HepG2 (cell line): ENCODE measurements around the gene GNA12. TPM values are rescaled to one million over a fixed set of nuclear protein-coding genes. Genes with fewer than 3 reads are reported as not detected.

Experiments used
- ATAC-seq: fragments of 200-7000 bp; cut with Tn5 transposase; 3 replicates; pipeline ENCODE4 v1.9.1; 2020; ENCODE audit warnings: mild to moderate bottlenecking, moderate library complexity
- BruUV-seq: library from RNA; stranded (reverse); fragments of 400-500 nt; replicated peaks from 2 replicates; lab custom pipeline; 2021; lab: Mats Ljungman, UMichigan
- CTCF ChIA-PET: fragments of 300-600 bp; formaldehyde crosslinking; extraction: SDS; loops from one replicate; lab custom pipeline; 2021; ENCODE audit warnings: low total read pairs, inconsistent platforms, low intra/inter-chr PET ratio; lab: Yijun Ruan, JAX
- POLR2A ChIA-PET: fragments of 350-600 bp; sonication (Branson Sonifier 250); formaldehyde crosslinking; loops from one replicate; lab custom pipeline; 2020; ENCODE audit warnings: antibody characterized with exemption, inconsistent platforms; lab: Yijun Ruan, JAX
- DNase-seq: peaks from one replicate; pipeline ENCODE4 v3.0.0-alpha.2; 2015; ENCODE audit warnings: low spot score
- FAIRE-seq: peaks from 3 replicates; lab custom pipeline; 2011; peaks lifted over from hg19 to GRCh38; lab: Jason Lieb, UNC
- H2AFZ ChIP-seq: one replicate; pipeline ENCODE4 v1.6.1; 2011; ENCODE audit warnings: low read length, inconsistent platforms
- H3K27ac ChIP-seq: fragments of 300-600 bp; 3 replicates; pipeline ENCODE4 v1.8.0; 2011; ENCODE audit warnings: mixed run types, mild to moderate bottlenecking, mixed read lengths, low read length, inconsistent platforms; ENCODE audit not compliant: insufficient read depth; ENCODE audit errors: extremely low read length
- H3K27me3 ChIP-seq, 2 experiments: fragments of 200-600 bp in 1 of 2; 2 replicates in 1 of 2; 3 replicates in 1 of 2; pipeline versions ENCODE4 v1.6.0 to v1.8.0; 2011; ENCODE audit warnings: low read length in 2 of 2, mild to moderate bottlenecking in 2 of 2, moderate library complexity in 2 of 2, inconsistent platforms in 1 of 2; ENCODE audit not compliant: insufficient read depth in 2 of 2, control insufficient read depth in 1 of 2
- H3K36me3 ChIP-seq, 2 experiments: fragments of 200-600 bp in 1 of 2; replicated peaks in 1 of 2; 2 replicates in 1 of 2; 3 replicates in 1 of 2; pipeline versions ENCODE4 v1.5.1 to v1.8.0; 2011; ENCODE audit warnings: low read length in 2 of 2, inconsistent platforms in 1 of 2; ENCODE audit not compliant: insufficient read depth in 2 of 2, control insufficient read depth in 1 of 2
- H3K4me1 ChIP-seq: 2 replicates; pipeline ENCODE4 v1.5.1; 2012; ENCODE audit warnings: low read length, inconsistent platforms; ENCODE audit not compliant: insufficient read depth
- H3K4me2 ChIP-seq: 2 replicates; pipeline ENCODE4 v1.6.0; 2011; ENCODE audit warnings: low read depth, low read length, inconsistent platforms
- H3K4me3 ChIP-seq, 3 experiments: fragments of 200-600 bp in 1 of 3; sonication (generic), shearing (Covaris generic) in 1 of 3; replicated peaks in 1 of 3; 2 replicates each; pipeline ENCODE4 v1.5.1; 2011 to 2016; ENCODE audit warnings: low read length in 3 of 3, inconsistent platforms in 2 of 3, low read depth in 2 of 3, mild to moderate bottlenecking in 2 of 3, control low read depth in 1 of 3, mixed read lengths in 1 of 3; ENCODE audit not compliant: insufficient read depth in 1 of 3
- H3K79me2 ChIP-seq: one replicate; pipeline ENCODE4 v1.6.1; 2011; ENCODE audit warnings: low read length, inconsistent platforms; ENCODE audit not compliant: insufficient read depth
- H3K9ac ChIP-seq: 2 replicates; pipeline ENCODE4 v1.6.0; 2011; ENCODE audit warnings: mild to moderate bottlenecking, low read depth, low read length, inconsistent platforms; ENCODE audit not compliant: insufficient read depth
- H3K9me3 ChIP-seq: 2 replicates; pipeline ENCODE4 v1.5.1; 2012; ENCODE audit warnings: mild to moderate bottlenecking, low read length
- H4K20me1 ChIP-seq: 2 replicates; pipeline ENCODE4 v1.6.0; 2011; ENCODE audit warnings: inconsistent platforms, mild to moderate bottlenecking, low read length, moderate library complexity; ENCODE audit not compliant: insufficient read depth
- EEA1 ChIP-seq: sonication (generic); formaldehyde crosslinking; IDR thresholded peaks from 2 replicates; pipeline ENCODE4 v1.5.1; 2020; ENCODE audit warnings: mild to moderate bottlenecking, missing genetic modification reagents, borderline replicate concordance
- HOXA3 ChIP-seq: sonication (generic); formaldehyde crosslinking; IDR thresholded peaks from 2 replicates; pipeline ENCODE4 v1.5.0; 2020; ENCODE audit warnings: missing genetic modification reagents
- MTA3 ChIP-seq: sonication (generic); formaldehyde crosslinking; IDR thresholded peaks from 2 replicates; pipeline ENCODE4 v1.4.0; 2020; ENCODE audit warnings: missing genetic modification reagents
- ZBTB20 ChIP-seq: sonication (generic); formaldehyde crosslinking; IDR thresholded peaks from 2 replicates; pipeline ENCODE4 v1.8.1; 2023; ENCODE audit warnings: missing genetic modification reagents, low read depth, mild to moderate bottlenecking, borderline replicate concordance
- ZFYVE20 ChIP-seq: sonication (generic); formaldehyde crosslinking; IDR thresholded peaks from 2 replicates; pipeline ENCODE4 v1.8.0; 2023; ENCODE audit warnings: low read depth, mild to moderate bottlenecking, moderate library complexity, missing genetic modification reagents, borderline replicate concordance
- ZNF430 ChIP-seq: sonication (generic); formaldehyde crosslinking; IDR thresholded peaks from 2 replicates; pipeline ENCODE4 v1.9.0; 2021; ENCODE audit warnings: mild to moderate bottlenecking, missing genetic modification reagents
- ZNF83 ChIP-seq: sonication (generic); formaldehyde crosslinking; IDR thresholded peaks from 2 replicates; pipeline ENCODE4 v1.4.0; 2020; ENCODE audit warnings: missing genetic modification reagents, mild to moderate bottlenecking, borderline replicate concordance
- WGBS: methylation state at CpG from one replicate; pipeline ENCODE4 v1.1.6; 2017; ENCODE audit warnings: low lambda C conversion rate; 5-methylcytosine and 5-hydroxymethylcytosine counted together
- in situ Hi-C: cut with HindIII; loops from 2 replicates; pipeline ENCODE4 v1.10.0; 2017; ENCODE audit warnings: low pct_unique_long_range_greater_than_20kb; ENCODE audit not compliant: extremely low pct_ligation_motif_present
- intact Hi-C: fragments of 100-400 bp; cut with micrococcal nuclease; formaldehyde crosslinking; loops from one replicate; pipeline ENCODE4 v1.10.0; 2022; ENCODE audit not compliant: unreplicated experiment
- polyA plus RNA-seq, 8 experiments: library from polyadenylated mRNA; depleted of rRNA in 3 of 8; stranded (reverse) in 7 of 8; unstranded in 1 of 8; fragments of >200 nt; fragmentation: Illumina TruSeq in 4 of 8; extraction: Trizol in 4 of 8; gene quantifications; 2 replicates each; pipeline versions ENCODE4 v1.2.1 to v1.2.3, GENCODE V29; 2011 to 2016; ENCODE audit warnings: low read depth in 4 of 8, missing spikeins in 1 of 8, mixed read lengths in 1 of 8; ENCODE audit not compliant: insufficient read depth in 1 of 8
- total RNA-seq, 5 experiments: library from RNA; depleted of rRNA; stranded (reverse); fragments of >200 nt; fragmentation: Illumina TruSeq; extraction: Trizol; gene quantifications; 2 replicates each; pipeline ENCODE4 v1.2.3, GENCODE V29; 2016; ENCODE audit warnings: low read depth in 1 of 5
- TF ChIP-seq, protein P1 (sequence below): sonication (generic); formaldehyde crosslinking; IDR thresholded peaks from 2 replicates; pipeline ENCODE4 v1.4.0; 2020; ENCODE audit warnings: mild to moderate bottlenecking, low read depth, missing genetic modification reagents
- TF ChIP-seq, protein P2 (sequence below): sonication (generic); formaldehyde crosslinking; IDR thresholded peaks from 2 replicates; pipeline ENCODE4 v1.8.1; 2023; ENCODE audit warnings: mild to moderate bottlenecking, inconsistent platforms, moderate library complexity, missing genetic modification reagents, borderline replicate concordance
- TF ChIP-seq, protein P3 (sequence below): sonication (generic); formaldehyde crosslinking; IDR thresholded peaks from 2 replicates; pipeline ENCODE4 v1.5.0; 2020; ENCODE audit warnings: mild to moderate bottlenecking, missing genetic modification reagents
- TF ChIP-seq, protein P4 (sequence below): sonication (generic); formaldehyde crosslinking; IDR thresholded peaks from 2 replicates; pipeline ENCODE4 v1.5.0; 2020; ENCODE audit warnings: missing genetic modification reagents, mild to moderate bottlenecking, borderline replicate concordance

GNA12 gene
- total and polyA plus RNA-seq, 2 of the 13 experiments (the other 11 are each of a cell fraction or from before 2014, with no cell fraction given): 16.2 to 50.9 TPM

DNA sequence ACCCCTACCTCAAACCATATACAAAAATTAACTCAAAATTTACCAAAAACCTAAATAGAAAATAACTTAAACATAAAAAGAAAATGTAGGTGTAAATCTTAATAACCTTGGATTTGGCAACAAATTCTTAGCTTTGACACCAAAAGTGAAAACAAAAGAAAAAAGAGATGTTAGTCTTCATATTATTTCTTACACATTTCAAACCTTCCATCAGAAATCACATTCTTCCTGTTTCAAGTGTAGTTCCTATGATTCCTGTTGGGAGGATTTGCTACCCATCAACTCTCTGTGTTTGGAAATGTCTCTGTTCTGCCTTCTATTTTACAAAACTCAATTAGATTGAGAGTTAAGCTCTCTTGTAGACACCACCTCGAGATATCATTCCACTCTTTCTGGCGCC, 62.0 kb downstream of the GNA12 start:
- in situ Hi-C loops (no loop called here), intact Hi-C loops (no loop called here)
- Histone ChIP-seq H3K4me1 (no peaks in the 10 kb centered on the region), H3K9me3 (no peaks in the 10 kb centered on the region), H3K9ac (no peak overlapping the region), H3K4me3 (no peak overlapping the region), H3K36me3 (peaks cover 12 to 32% of the 10 kb centered on the region in 2 experiments), H4K20me1 (no peaks in the 10 kb centered on the region), H3K27me3 (no peaks in the 10 kb centered on the region), H3K27ac (no peak overlapping the region), H3K79me2 (no peaks in the 10 kb centered on the region), H3K4me2 (no peak overlapping the region), H2AFZ (no peak overlapping the region)
- WGBS: 95% methylated on average over 2 of the region's 2 CpGs
- ATAC-seq (no peak), DNase-seq (no peak), FAIRE-seq (no peak)
- CTCF ChIA-PET: no interaction called here
- TF ChIP-seq, protein P1, sequence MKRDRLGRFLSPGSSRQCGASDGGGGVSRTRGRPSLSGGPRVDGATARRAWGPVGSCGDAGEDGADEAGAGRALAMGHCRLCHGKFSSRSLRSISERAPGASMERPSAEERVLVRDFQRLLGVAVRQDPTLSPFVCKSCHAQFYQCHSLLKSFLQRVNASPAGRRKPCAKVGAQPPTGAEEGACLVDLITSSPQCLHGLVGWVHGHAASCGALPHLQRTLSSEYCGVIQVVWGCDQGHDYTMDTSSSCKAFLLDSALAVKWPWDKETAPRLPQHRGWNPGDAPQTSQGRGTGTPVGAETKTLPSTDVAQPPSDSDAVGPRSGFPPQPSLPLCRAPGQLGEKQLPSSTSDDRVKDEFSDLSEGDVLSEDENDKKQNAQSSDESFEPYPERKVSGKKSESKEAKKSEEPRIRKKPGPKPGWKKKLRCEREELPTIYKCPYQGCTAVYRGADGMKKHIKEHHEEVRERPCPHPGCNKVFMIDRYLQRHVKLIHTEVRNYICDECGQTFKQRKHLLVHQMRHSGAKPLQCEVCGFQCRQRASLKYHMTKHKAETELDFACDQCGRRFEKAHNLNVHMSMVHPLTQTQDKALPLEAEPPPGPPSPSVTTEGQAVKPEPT (CRISPR knock-in tag): no peak
- no peak for TF ChIP-seq HOXA3 (CRISPR knock-in tag)
- TF ChIP-seq ZBTB20 (CRISPR knock-in tag): no peak
- POLR2A ChIA-PET: no interaction called here
- BruUV-seq: no TSS peak

DNA sequence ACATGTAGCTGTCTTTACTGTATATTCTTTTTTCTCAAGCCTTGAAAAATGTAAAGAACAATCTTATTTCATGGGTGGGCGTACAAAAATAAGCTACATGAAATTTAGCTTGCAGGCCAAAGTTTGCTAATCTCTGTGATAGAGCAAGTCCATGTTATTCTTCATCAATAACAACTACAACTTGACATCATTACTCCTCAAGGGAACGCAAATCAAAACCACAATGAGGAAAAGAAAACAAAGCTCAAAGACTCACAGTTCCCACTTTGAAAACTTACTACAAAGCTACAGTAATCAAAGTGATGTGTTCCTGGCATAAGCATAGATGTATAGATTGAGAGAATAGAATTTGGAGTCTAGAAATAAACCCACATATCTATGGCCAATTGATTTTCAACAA, 62.5 kb downstream of the GNA12 start:
- POLR2A ChIA-PET: no interaction called here
- Histone ChIP-seq H3K4me1 (no peaks in the 10 kb centered on the region), H3K36me3 (peaks cover 9 to 29% of the 10 kb centered on the region in 2 experiments), H3K4me3 (no peak overlapping the region), H2AFZ (no peak overlapping the region), H3K27me3 (no peaks in the 10 kb centered on the region), H3K4me2 (no peak overlapping the region), H3K9me3 (no peaks in the 10 kb centered on the region), H3K79me2 (no peaks in the 10 kb centered on the region), H4K20me1 (no peaks in the 10 kb centered on the region), H3K27ac (no peak overlapping the region), H3K9ac (no peak overlapping the region)
- ATAC-seq (no peak), FAIRE-seq (no peak), DNase-seq (no peak)
- no TSS peak for BruUV-seq
- CTCF ChIA-PET: no interaction called here
- WGBS: 94% methylated on average over 2 of the region's 2 CpGs
- intact Hi-C loops: no loop called here
- in situ Hi-C loops: no loop called here
- no peak for TF ChIP-seq ZNF83 (CRISPR knock-in tag)
- TF ChIP-seq, protein P2, sequence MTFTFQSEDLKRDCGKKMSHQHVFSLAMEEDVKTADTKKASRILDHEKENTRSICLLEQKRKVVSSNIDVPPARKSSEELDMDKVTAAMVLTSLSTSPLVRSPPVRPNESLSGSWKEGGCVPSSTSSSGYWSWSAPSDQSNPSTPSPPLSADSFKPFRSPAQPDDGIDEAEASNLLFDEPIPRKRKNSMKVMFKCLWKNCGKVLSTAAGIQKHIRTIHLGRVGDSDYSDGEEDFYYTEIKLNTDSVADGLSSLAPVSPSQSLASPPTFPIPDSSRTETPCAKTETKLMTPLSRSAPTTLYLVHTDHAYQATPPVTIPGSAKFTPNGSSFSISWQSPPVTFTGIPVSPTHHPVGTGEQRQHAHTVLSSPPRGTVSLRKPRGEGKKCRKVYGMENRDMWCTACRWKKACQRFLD: no peak
- no peak for TF ChIP-seq EEA1 (CRISPR knock-in tag)
- no peak for TF ChIP-seq ZNF430 (CRISPR knock-in tag)
- TF ChIP-seq MTA3 (CRISPR knock-in tag): no peak
- TF ChIP-seq, protein P3, sequence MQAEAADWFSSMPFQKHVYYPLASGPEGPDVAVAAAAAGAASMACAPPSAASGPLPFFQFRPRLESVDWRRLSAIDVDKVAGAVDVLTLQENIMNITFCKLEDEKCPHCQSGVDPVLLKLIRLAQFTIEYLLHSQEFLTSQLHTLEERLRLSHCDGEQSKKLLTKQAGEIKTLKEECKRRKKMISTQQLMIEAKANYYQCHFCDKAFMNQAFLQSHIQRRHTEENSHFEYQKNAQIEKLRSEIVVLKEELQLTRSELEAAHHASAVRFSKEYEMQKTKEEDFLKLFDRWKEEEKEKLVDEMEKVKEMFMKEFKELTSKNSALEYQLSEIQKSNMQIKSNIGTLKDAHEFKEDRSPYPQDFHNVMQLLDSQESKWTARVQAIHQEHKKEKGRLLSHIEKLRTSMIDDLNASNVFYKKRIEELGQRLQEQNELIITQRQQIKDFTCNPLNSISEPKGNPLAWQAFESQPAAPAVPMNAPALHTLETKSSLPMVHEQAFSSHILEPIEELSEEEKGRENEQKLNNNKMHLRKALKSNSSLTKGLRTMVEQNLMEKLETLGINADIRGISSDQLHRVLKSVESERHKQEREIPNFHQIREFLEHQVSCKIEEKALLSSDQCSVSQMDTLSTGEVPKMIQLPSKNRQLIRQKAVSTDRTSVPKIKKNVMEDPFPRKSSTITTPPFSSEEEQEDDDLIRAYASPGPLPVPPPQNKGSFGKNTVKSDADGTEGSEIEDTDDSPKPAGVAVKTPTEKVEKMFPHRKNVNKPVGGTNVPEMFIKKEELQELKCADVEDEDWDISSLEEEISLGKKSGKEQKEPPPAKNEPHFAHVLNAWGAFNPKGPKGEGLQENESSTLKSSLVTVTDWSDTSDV (CRISPR knock-in tag): no peak
- TF ChIP-seq, protein P4, sequence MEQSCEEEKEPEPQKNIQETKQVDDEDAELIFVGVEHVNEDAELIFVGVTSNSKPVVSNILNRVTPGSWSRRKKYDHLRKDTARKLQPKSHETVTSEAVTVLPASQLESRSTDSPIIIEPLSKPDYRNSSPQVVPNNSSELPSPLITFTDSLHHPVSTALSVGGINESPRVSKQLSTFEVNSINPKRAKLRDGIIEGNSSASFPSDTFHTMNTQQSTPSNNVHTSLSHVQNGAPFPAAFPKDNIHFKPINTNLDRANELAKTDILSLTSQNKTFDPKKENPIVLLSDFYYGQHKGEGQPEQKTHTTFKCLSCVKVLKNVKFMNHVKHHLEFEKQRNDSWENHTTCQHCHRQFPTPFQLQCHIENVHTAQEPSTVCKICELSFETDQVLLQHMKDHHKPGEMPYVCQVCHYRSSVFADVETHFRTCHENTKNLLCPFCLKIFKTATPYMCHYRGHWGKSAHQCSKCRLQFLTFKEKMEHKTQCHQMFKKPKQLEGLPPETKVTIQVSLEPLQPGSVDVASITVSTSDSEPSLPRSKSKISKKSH (CRISPR knock-in tag): no peak
- no peak for TF ChIP-seq ZFYVE20 (CRISPR knock-in tag)
